ENCODE data around the gene HPX.

Gene HPX

GRCh38 chr11:6485661-6486060, 44.9 kb upstream of the HPX start:
- no peak for DNase-seq (ENCODE audit: low spot score)
- no peak for TF ChIP-seq CTCF (IDR thresholded peaks at IDR 0.05; ENCODE audit: borderline replicate concordance, control extremely low read depth, extremely low read depth, insufficient read depth, missing control alignments)
- in situ Hi-C loops (cut with MboI; ENCODE audit: low sequenced_read_pairs, unreplicated experiment): no loop called here

- in situ Hi-C loops (cut with MboI; ENCODE audit: low sequenced_read_pairs, unreplicated experiment): no loop called here
- no peak for TF ChIP-seq CTCF (IDR thresholded peaks at IDR 0.05; ENCODE audit: borderline replicate concordance, control extremely low read depth, extremely low read depth, insufficient read depth, missing control alignments)
- no peak for DNase-seq (ENCODE audit: low spot score)
These were observed 42.2 kb upstream of the HPX start for GRCh38 chr11:6483015-6483414.

GRCh38 chr11:6482441-6482840, 41.7 kb upstream of the HPX start:
- no peak for TF ChIP-seq CTCF (IDR thresholded peaks at IDR 0.05; ENCODE audit: borderline replicate concordance, control extremely low read depth, extremely low read depth, insufficient read depth, missing control alignments)
- DNase-seq (ENCODE audit: low spot score): no peak
- in situ Hi-C loops (cut with MboI; ENCODE audit: low sequenced_read_pairs, unreplicated experiment): no loop called here

GRCh38 chr11:6481924-6482275, 41.1 kb upstream of the HPX start:
- TF ChIP-seq CTCF (IDR thresholded peaks at IDR 0.05; ENCODE audit: borderline replicate concordance, control extremely low read depth, extremely low read depth, insufficient read depth, missing control alignments): no peak
- no peak for DNase-seq (ENCODE audit: low spot score)
- in situ Hi-C loops (cut with MboI; ENCODE audit: low sequenced_read_pairs, unreplicated experiment): no loop called here

GRCh38 chr11:6481012-6481923, 40.5 kb upstream of the HPX start, which contains the start of the genes ARFIP2 and TIMM10B:
Gene ARFIP2 (minus strand): TSS chr11:6481331. CDS start chr11:6480421, 910 bp downstream.
Gene TIMM10B (plus strand): TSS chr11:6481501. CDS start chr11:6481517, 16 bp downstream.
- in situ Hi-C loops (cut with MboI; ENCODE audit: low sequenced_read_pairs, unreplicated experiment): no loop called here
- no peak for TF ChIP-seq CTCF (IDR thresholded peaks at IDR 0.05; ENCODE audit: borderline replicate concordance, control extremely low read depth, extremely low read depth, insufficient read depth, missing control alignments)
- DNase-seq (ENCODE audit: low spot score): peak; percentile 100

- in situ Hi-C loops (cut with MboI; ENCODE audit: low sequenced_read_pairs, unreplicated experiment): no loop called here
- no peak for DNase-seq (ENCODE audit: low spot score)
- no peak for TF ChIP-seq CTCF (IDR thresholded peaks at IDR 0.05; ENCODE audit: borderline replicate concordance, control extremely low read depth, extremely low read depth, insufficient read depth, missing control alignments)
These were observed 39.6 kb upstream of the HPX start for GRCh38 chr11:6480299-6480914.

Measured in GM13976 (cell line).